H9 (cell line): ENCODE data around the gene BICRAL. TPM values are rescaled to one million over a fixed set of nuclear protein-coding genes. Genes with fewer than 3 reads are reported as not detected.

Experiments used
- DNase-seq: peaks from one replicate; pipeline ENCODE4 v3.0.0-alpha.2; 2017
- H2AFZ ChIP-seq: one replicate; pipeline ENCODE4 v1.6.1; 2013; ENCODE audit warnings: mild to moderate bottlenecking, low read length, control low read depth, moderate library complexity
- H2AK5ac ChIP-seq: 2 replicates; pipeline ENCODE4 v1.6.1; 2013; ENCODE audit warnings: low read length, control low read depth, mixed read lengths; ENCODE audit not compliant: insufficient read length
- H2BK120ac ChIP-seq: one replicate; pipeline ENCODE4 v1.6.1; 2013; ENCODE audit warnings: low read depth, mild to moderate bottlenecking, low read length, control low read depth, inconsistent platforms; ENCODE audit not compliant: poor library complexity, severe bottlenecking
- H2BK12ac ChIP-seq: 2 replicates; pipeline ENCODE4 v1.6.1; 2013; ENCODE audit warnings: low read length, control low read depth, mixed read lengths, low read depth; ENCODE audit not compliant: insufficient read length
- H2BK15ac ChIP-seq: 2 replicates; pipeline ENCODE4 v1.6.1; 2013; ENCODE audit warnings: low read depth, low read length, control low read depth
- H2BK20ac ChIP-seq: one replicate; pipeline ENCODE4 v1.6.1; 2013; ENCODE audit warnings: low read depth, mild to moderate bottlenecking, low read length, control low read depth, inconsistent platforms; ENCODE audit not compliant: poor library complexity, severe bottlenecking
- H2BK5ac ChIP-seq: 2 replicates; pipeline ENCODE4 v1.6.1; 2013; ENCODE audit warnings: low read length, control low read depth, mixed read lengths; ENCODE audit not compliant: insufficient read length
- H3K14ac ChIP-seq: 2 replicates; pipeline ENCODE4 v1.6.1; 2013; ENCODE audit warnings: low read length, control low read depth; ENCODE audit not compliant: insufficient read depth
- H3K18ac ChIP-seq: 2 replicates; pipeline ENCODE4 v1.6.1; 2013; ENCODE audit warnings: low read depth, mild to moderate bottlenecking, mixed read lengths, low read length, control low read depth; ENCODE audit not compliant: insufficient read length
- H3K23ac ChIP-seq: 2 replicates; pipeline ENCODE4 v1.6.1; 2013; ENCODE audit warnings: low read length, control low read depth, mixed read lengths, low read depth; ENCODE audit not compliant: insufficient read length
- H3K23me2 ChIP-seq: 2 replicates; pipeline ENCODE4 v1.6.1; 2013; ENCODE audit warnings: low read depth, mild to moderate bottlenecking, mixed read lengths, low read length, control low read depth; ENCODE audit not compliant: insufficient read length, poor library complexity, severe bottlenecking
- H3K27ac ChIP-seq: 2 replicates; pipeline ENCODE4 v1.5.1; 2013; ENCODE audit warnings: low read length, control low read depth, mixed read lengths, low read depth; ENCODE audit not compliant: insufficient read length
- H3K27me3 ChIP-seq: 2 replicates; pipeline ENCODE4 v1.6.1; 2013; ENCODE audit warnings: low read length, control low read depth, inconsistent platforms; ENCODE audit not compliant: insufficient read depth
- H3K4ac ChIP-seq: 2 replicates; pipeline ENCODE4 v1.6.1; 2013; ENCODE audit warnings: low read depth, mild to moderate bottlenecking, control low read depth, inconsistent platforms, low read length, moderate library complexity
- H3K4me1 ChIP-seq: 2 replicates; pipeline ENCODE4 v1.6.1; 2013; ENCODE audit warnings: low read length, control low read depth, inconsistent platforms; ENCODE audit not compliant: insufficient read depth
- H3K4me2 ChIP-seq: 2 replicates; pipeline ENCODE4 v1.6.1; 2013; ENCODE audit warnings: low read length, control low read depth, mixed read lengths; ENCODE audit not compliant: insufficient read length, insufficient read depth
- H3K56ac ChIP-seq: 2 replicates; pipeline ENCODE4 v1.6.1; 2013; ENCODE audit warnings: low read depth, mild to moderate bottlenecking, mixed read lengths, low read length, control low read depth; ENCODE audit not compliant: insufficient read length
- H3K79me1 ChIP-seq: 2 replicates; pipeline ENCODE4 v1.6.1; 2013; ENCODE audit warnings: low read depth, mild to moderate bottlenecking, moderate library complexity, low read length, control low read depth, inconsistent platforms; ENCODE audit not compliant: insufficient read depth, poor library complexity, severe bottlenecking
- H3K79me2 ChIP-seq: 2 replicates; pipeline ENCODE4 v1.6.1; 2013; ENCODE audit warnings: low read length, control low read depth, inconsistent platforms; ENCODE audit not compliant: insufficient read depth
- H3K9ac ChIP-seq: 2 replicates; pipeline ENCODE4 v1.6.1; 2013; ENCODE audit warnings: low read length, control low read depth, mixed read lengths; ENCODE audit not compliant: insufficient read length; ENCODE audit errors: extremely low read depth
- H3K9me3 ChIP-seq: one replicate; pipeline ENCODE4 v1.6.1; 2013; ENCODE audit warnings: low read depth, low read length, inconsistent platforms; ENCODE audit not compliant: control insufficient read depth
- H3T11ph ChIP-seq: one replicate; pipeline ENCODE4 v1.6.1; 2013; ENCODE audit warnings: mild to moderate bottlenecking, low read length, control low read depth, inconsistent platforms
- H4K20me1 ChIP-seq: one replicate; pipeline ENCODE4 v1.6.1; 2013; ENCODE audit not compliant: control insufficient read depth, insufficient read length, insufficient read depth
- H4K5ac ChIP-seq: 2 replicates; pipeline ENCODE4 v1.6.1; 2013; ENCODE audit warnings: low read depth, mild to moderate bottlenecking, mixed read lengths, low read length, control low read depth; ENCODE audit not compliant: insufficient read length
- H4K8ac ChIP-seq: replicated peaks from 2 replicates; pipeline ENCODE4 v1.6.1; 2013; ENCODE audit warnings: low read length, control low read depth, mixed read lengths, low read depth; ENCODE audit not compliant: insufficient read length
- H4K91ac ChIP-seq: 2 replicates; pipeline ENCODE4 v1.6.1; 2013; ENCODE audit warnings: low read depth, mild to moderate bottlenecking, moderate library complexity, mixed read lengths, low read length, control low read depth; ENCODE audit not compliant: insufficient read length
- H3K27ac Mint-ChIP-seq, 3 experiments: 2 replicates in 2 of 3; 3 replicates in 1 of 3; pipeline ENCODE4 v1.8.0; 2020 to 2021; ENCODE audit warnings: mixed read lengths in 3 of 3, mild to moderate bottlenecking in 1 of 3, moderate library complexity in 1 of 3
- H3K27me3 Mint-ChIP-seq: 2 replicates; pipeline ENCODE4 v1.8.0; 2021; ENCODE audit warnings: low read depth, mild to moderate bottlenecking, moderate library complexity, mixed read lengths
- H3K36me3 Mint-ChIP-seq, 3 experiments: 2 replicates in 2 of 3; 3 replicates in 1 of 3; pipeline ENCODE4 v1.8.0; 2020 to 2021; ENCODE audit warnings: low read depth in 3 of 3, mixed read lengths in 3 of 3; ENCODE audit not compliant: insufficient read depth in 1 of 3
- H3K4me1 Mint-ChIP-seq, 2 experiments: 2 replicates each; pipeline ENCODE4 v1.8.0; 2020; ENCODE audit warnings: mixed read lengths in 2 of 2
- H3K4me3 Mint-ChIP-seq, 2 experiments: 2 replicates in 1 of 2; 3 replicates in 1 of 2; pipeline ENCODE4 v1.8.0; 2020 to 2021; ENCODE audit warnings: mild to moderate bottlenecking in 2 of 2, mixed read lengths in 2 of 2, moderate library complexity in 1 of 2
- H3K9me3 Mint-ChIP-seq, 2 experiments: 2 replicates in 1 of 2; 3 replicates in 1 of 2; pipeline ENCODE4 v1.8.0; 2020; ENCODE audit warnings: mild to moderate bottlenecking in 2 of 2, mixed read lengths in 2 of 2, moderate library complexity in 1 of 2
- WGBS: extraction: QIAGEN DNeasy Blood & Tissue Kit; methylation state at CpG from one replicate; pipeline ENCODE4 v1.1.7; 2013; ENCODE audit warnings: missing lambda C conversion rate, low lambda C conversion rate, mixed read lengths; ENCODE audit not compliant: insufficient read length; ENCODE audit errors: extremely low coverage; 5-methylcytosine and 5-hydroxymethylcytosine counted together
- total RNA-seq: library from RNA; stranded (reverse); gene quantifications from 2 replicates; pipeline ENCODE4 v1.2.1, GENCODE V29; 2021
- TF ChIP-seq, protein P1 (sequence below): fragments of 200-600 bp; sonication (generic); conservative IDR thresholded peaks from 3 replicates; pipeline ENCODE4 v1.8.0; 2021; ENCODE audit warnings: antibody characterized with exemption, mild to moderate bottlenecking

The BICRAL gene
- total RNA-seq, 1 experiment from 2014 or later = 9.8 TPM

DNA sequence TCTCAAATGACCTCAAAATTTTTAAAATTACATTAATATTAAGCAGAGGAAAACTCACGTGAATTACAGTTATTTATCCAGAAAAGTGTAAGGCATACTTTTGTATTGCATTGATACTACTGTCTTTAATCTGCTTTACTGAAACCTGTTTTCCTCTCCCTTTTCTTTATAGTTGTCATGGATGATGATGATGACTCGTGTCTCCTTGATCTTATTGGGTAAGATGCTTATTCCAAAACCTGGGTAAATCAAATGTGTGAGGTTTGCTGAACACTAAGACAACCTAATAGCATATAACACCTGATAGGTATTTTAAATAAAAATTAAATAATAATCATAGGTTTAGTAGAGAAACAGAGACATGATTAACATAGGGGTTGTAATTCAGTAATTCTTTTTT is 40.0 kb downstream of the BICRAL start:
- no peak overlapping the region for H3K27ac Mint-ChIP-seq
- no peak overlapping the region for H2AK5ac ChIP-seq
- H2BK120ac ChIP-seq = no peak overlapping the region
- no peak overlapping the region for H3T11ph ChIP-seq
- H2BK20ac ChIP-seq = no peak overlapping the region
- no peak overlapping the region for H4K5ac ChIP-seq
- DNase-seq = no peak
- H4K8ac ChIP-seq = no peak overlapping the region
- no peak overlapping the region for H3K4ac ChIP-seq
- no peak overlapping the region for H3K4me3 Mint-ChIP-seq
- H3K27me3 Mint-ChIP-seq = no peaks in the 10 kb centered on the region
- no peak overlapping the region for H4K91ac ChIP-seq
- H3K23me2 ChIP-seq = no peaks in the 10 kb centered on the region
- H2BK15ac ChIP-seq = no peak overlapping the region
- H4K20me1 ChIP-seq = no peaks in the 10 kb centered on the region
- no peaks in the 10 kb centered on the region for H3K9me3 ChIP-seq
- H3K18ac ChIP-seq = no peak overlapping the region
- H3K36me3 Mint-ChIP-seq = peaks cover 0 to 14% (median 8%) of the 10 kb centered on the region in 3 experiments; a peak in 4 of 7 replicates
- no peak overlapping the region for H2AFZ ChIP-seq
- no peaks in the 10 kb centered on the region for H3K9me3 Mint-ChIP-seq
- H3K4me1 ChIP-seq = peaks cover 5% of the 10 kb centered on the region; the same call in 1 of the 2 replicates
- no peaks in the 10 kb centered on the region for H3K79me1 ChIP-seq
- no peak overlapping the region for H3K14ac ChIP-seq
- H2BK5ac ChIP-seq = no peak overlapping the region
- no peak overlapping the region for H3K4me2 ChIP-seq
- no peak overlapping the region for H3K27ac ChIP-seq
- TF ChIP-seq, protein P1, sequence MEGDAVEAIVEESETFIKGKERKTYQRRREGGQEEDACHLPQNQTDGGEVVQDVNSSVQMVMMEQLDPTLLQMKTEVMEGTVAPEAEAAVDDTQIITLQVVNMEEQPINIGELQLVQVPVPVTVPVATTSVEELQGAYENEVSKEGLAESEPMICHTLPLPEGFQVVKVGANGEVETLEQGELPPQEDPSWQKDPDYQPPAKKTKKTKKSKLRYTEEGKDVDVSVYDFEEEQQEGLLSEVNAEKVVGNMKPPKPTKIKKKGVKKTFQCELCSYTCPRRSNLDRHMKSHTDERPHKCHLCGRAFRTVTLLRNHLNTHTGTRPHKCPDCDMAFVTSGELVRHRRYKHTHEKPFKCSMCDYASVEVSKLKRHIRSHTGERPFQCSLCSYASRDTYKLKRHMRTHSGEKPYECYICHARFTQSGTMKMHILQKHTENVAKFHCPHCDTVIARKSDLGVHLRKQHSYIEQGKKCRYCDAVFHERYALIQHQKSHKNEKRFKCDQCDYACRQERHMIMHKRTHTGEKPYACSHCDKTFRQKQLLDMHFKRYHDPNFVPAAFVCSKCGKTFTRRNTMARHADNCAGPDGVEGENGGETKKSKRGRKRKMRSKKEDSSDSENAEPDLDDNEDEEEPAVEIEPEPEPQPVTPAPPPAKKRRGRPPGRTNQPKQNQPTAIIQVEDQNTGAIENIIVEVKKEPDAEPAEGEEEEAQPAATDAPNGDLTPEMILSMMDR = no peak
- H3K56ac ChIP-seq = no peak overlapping the region
- H3K23ac ChIP-seq = no peak overlapping the region
- H2BK12ac ChIP-seq = no peak overlapping the region
- H3K79me2 ChIP-seq = no peaks in the 10 kb centered on the region
- H3K27me3 ChIP-seq = no peaks in the 10 kb centered on the region
- no CpG with 5 or more reads among the region's 2 CpGs for WGBS
- H3K4me1 Mint-ChIP-seq = peaks cover 33 to 35% of the 10 kb centered on the region in 2 experiments
- H3K9ac ChIP-seq = no peak overlapping the region
